A673 (cell line): ENCODE measurements around the gene KMT5B.

Experiments
- CTCF ChIP-seq: fragments of 300-800, 200-600 bp; sonication (generic); conservative IDR thresholded peaks from 2 replicates; pipeline ENCODE4 v1.5.1; 2017; ENCODE audit warnings: low read depth, mild to moderate bottlenecking, antibody characterized with exemption, low read length, moderate library complexity, mixed read lengths
- EZH2 ChIP-seq: fragments of 200-600 bp; sonication (generic); IDR thresholded peaks from 2 replicates; pipeline ENCODE4 v1.6.1; 2017; ENCODE audit warnings: borderline replicate concordance, low read depth, mild to moderate bottlenecking, mixed read lengths, antibody characterized with exemption, low read length; ENCODE audit not compliant: poor library complexity, severe bottlenecking

- TF ChIP-seq CTCF = no peak
- no peak for TF ChIP-seq EZH2
These were observed 13.3 kb upstream of the KMT5B start for GRCh38 chr11:68226421-68226820.
